Measurements from ENCODE around the gene HLA-DRB1. TPM values are rescaled to one million over a fixed set of nuclear protein-coding genes. Genes with fewer than 3 reads are reported as not detected.
"Not testable (repeated sequence)": the region's sequence is repeated elsewhere in the genome, so short reads cannot be mapped to it uniquely, and the experiment has no call there.

Gene HLA-DRB1
- total RNA-seq, 3 donors from 2014 or later (not counting 1 experiment from before 2014, with no cell fraction given), result 42.8 to 123 (median 53.9) TPM

DNA sequence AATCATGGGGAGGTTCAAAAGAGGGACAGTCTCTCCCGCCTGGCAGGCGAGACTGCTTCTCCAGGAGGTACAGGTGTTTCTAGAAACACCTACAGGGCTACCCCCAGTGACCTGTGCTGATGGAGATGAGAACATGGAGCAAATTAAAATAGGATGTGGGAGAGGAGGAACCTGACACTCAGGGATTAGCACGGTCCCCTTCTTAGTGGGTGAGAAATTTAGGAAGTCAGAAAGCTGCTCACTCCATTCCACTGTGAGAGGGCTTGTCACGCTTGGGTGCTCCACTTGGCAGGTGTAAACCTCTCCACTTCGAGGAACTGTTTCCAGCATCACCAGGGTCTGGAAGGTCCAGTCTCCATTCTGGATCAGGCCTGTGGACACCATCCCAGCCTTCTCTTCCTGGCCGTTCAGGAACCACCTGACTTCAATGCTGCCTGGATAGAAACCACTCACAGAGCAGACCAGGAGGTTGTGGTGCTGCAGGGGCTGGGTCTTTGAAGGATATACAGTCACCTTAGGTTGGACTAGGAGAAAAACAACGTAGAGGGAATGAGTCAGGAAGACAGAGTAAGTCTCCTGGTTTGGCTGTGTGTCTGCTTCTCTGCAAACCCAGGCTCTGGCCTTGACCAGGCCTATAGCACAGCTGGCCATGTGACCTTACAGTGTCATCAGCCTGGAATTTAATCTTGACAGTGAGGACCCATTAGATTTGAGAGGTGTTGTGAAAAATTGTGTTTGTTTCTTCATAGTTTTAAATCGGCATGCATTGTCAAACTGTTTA is 8.1 kb downstream of the HLA-DRB1 start:
- Histone ChIP-seq H3K4me1 (ENCODE audit: control insufficient read depth, insufficient read depth, low read length) (no peaks in the 10 kb centered on the region), H3K36me3 (ENCODE audit: control insufficient read depth, insufficient read depth, low read length) (no peaks in the 10 kb centered on the region), H3K4me3 (ENCODE audit: low read length) (no peak overlapping the region), H3K9me3 (ENCODE audit: control insufficient read depth, insufficient read depth, low read length) (no peaks in the 10 kb centered on the region), H3K27me3 (ENCODE audit: control insufficient read depth, insufficient read depth, low read length) (no peaks in the 10 kb centered on the region), H3K27ac (ENCODE audit: low read length) (no peak overlapping the region)
- Mint-ChIP-seq H3K27ac (no peak overlapping the region), H3K4me3 (no peak overlapping the region), H3K4me1 (peaks cover 43 to 58% of the 10 kb centered on the region in 2 donors), H3K36me3 (no peaks in the 10 kb centered on the region), H3K9me3 (no peaks in the 10 kb centered on the region), H3K27me3 (ENCODE audit: low read depth in 2 of 2) (peaks cover 0 to 3% of the 10 kb centered on the region in 2 donors)
- 41% methylated on average over 2 of the region's 8 CpGs for WGBS (ENCODE audit: insufficient coverage)
- intact Hi-C loops (cut with micrococcal nuclease), result no loop called here
- TF ChIP-seq, protein P1, sequence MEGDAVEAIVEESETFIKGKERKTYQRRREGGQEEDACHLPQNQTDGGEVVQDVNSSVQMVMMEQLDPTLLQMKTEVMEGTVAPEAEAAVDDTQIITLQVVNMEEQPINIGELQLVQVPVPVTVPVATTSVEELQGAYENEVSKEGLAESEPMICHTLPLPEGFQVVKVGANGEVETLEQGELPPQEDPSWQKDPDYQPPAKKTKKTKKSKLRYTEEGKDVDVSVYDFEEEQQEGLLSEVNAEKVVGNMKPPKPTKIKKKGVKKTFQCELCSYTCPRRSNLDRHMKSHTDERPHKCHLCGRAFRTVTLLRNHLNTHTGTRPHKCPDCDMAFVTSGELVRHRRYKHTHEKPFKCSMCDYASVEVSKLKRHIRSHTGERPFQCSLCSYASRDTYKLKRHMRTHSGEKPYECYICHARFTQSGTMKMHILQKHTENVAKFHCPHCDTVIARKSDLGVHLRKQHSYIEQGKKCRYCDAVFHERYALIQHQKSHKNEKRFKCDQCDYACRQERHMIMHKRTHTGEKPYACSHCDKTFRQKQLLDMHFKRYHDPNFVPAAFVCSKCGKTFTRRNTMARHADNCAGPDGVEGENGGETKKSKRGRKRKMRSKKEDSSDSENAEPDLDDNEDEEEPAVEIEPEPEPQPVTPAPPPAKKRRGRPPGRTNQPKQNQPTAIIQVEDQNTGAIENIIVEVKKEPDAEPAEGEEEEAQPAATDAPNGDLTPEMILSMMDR (IDR thresholded peaks at IDR 0.05), result no peak
- ATAC-seq (no peak), DNase-seq (no peak)

DNA sequence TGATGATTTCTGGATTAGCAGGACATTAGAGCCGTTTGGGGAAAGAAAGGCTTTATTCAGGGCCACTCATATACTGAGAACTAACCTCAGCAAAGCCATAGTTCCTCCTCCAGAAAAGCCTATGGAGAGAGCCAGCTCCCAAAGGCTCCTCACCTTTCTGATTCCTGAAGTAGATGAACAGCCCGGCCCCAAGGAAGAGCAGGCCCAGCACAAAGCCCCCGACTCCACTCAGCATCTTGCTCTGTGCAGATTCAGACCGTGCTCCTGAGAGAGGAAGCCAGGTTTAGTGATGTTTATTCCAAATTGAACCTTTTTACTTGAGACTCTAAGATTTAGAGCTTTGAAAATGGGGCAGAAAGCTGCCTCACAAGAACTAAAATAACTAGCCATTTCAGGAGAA is 9.1 kb downstream of the HLA-DRB1 start:
- H3K4me3 Mint-ChIP-seq, result peak overlapping the region; percentile 9
- DNase-seq (no peak), ATAC-seq (no peak)
- Histone ChIP-seq H3K9me3 (ENCODE audit: control insufficient read depth, insufficient read depth, low read length) (no peaks in the 10 kb centered on the region), H3K27ac (ENCODE audit: low read length) (no peak overlapping the region), H3K4me3 (ENCODE audit: low read length) (no peak overlapping the region), H3K27me3 (ENCODE audit: control insufficient read depth, insufficient read depth, low read length) (no peaks in the 10 kb centered on the region), H3K36me3 (ENCODE audit: control insufficient read depth, insufficient read depth, low read length) (no peaks in the 10 kb centered on the region), H3K4me1 (ENCODE audit: control insufficient read depth, insufficient read depth, low read length) (no peaks in the 10 kb centered on the region)
- WGBS (ENCODE audit: insufficient coverage), result 85% methylated on average over 4 of the region's 4 CpGs
- no peaks in the 10 kb centered on the region for H3K27me3 Mint-ChIP-seq (ENCODE audit: low read depth in 2 of 2)
- intact Hi-C loops (cut with micrococcal nuclease), result no loop called here
- TF ChIP-seq, protein P1 (IDR thresholded peaks at IDR 0.05), result no peak
- no peaks in the 10 kb centered on the region for H3K36me3 Mint-ChIP-seq
- H3K27ac Mint-ChIP-seq, result peak overlapping the region in 1 of 2 donors; percentile 25
- H3K9me3 Mint-ChIP-seq, result no peaks in the 10 kb centered on the region
- H3K4me1 Mint-ChIP-seq, result peaks cover 43 to 52% of the 10 kb centered on the region in 2 donors

DNA sequence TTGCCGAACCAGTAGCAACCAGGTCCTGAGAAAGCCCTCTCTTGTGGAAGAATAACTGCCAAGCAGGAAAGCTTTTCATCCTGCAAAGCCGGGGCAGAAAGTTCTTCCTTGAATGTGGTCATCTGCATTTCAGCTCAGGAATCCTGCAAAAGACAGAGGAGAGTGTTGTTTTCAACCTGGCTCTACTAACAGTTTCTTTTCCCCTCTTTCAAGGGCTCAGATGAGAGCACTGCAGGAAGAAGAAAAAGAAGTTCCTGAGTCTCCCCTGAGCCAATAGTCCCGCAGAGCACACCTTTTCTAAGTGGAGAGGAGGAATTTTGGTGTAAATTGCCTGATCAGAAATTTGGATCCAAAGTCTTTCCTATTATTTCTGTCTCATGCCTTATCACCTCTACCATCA is 10.7 kb downstream of the HLA-DRB1 start:
- Histone ChIP-seq H3K4me3 (ENCODE audit: low read length) (no peak overlapping the region), H3K9me3 (ENCODE audit: control insufficient read depth, insufficient read depth, low read length) (no peaks in the 10 kb centered on the region), H3K36me3 (ENCODE audit: control insufficient read depth, insufficient read depth, low read length) (no peaks in the 10 kb centered on the region), H3K27ac (ENCODE audit: low read length) (no peak overlapping the region), H3K27me3 (ENCODE audit: control insufficient read depth, insufficient read depth, low read length) (no peaks in the 10 kb centered on the region), H3K4me1 (ENCODE audit: control insufficient read depth, insufficient read depth, low read length) (no peaks in the 10 kb centered on the region)
- H3K9me3 Mint-ChIP-seq, result no peaks in the 10 kb centered on the region
- TF ChIP-seq, protein P1 (IDR thresholded peaks at IDR 0.05), result no peak
- WGBS (ENCODE audit: insufficient coverage), result 0% methylated on average over 2 of the region's 3 CpGs
- H3K4me1 Mint-ChIP-seq, result peaks cover 29 to 36% of the 10 kb centered on the region in 2 donors
- ATAC-seq (no peak), DNase-seq (no peak)
- H3K4me3 Mint-ChIP-seq, result peak overlapping the region; percentile 42
- H3K27me3 Mint-ChIP-seq (ENCODE audit: low read depth in 2 of 2), result no peaks in the 10 kb centered on the region
- H3K27ac Mint-ChIP-seq, result peak overlapping the region in 1 of 2 donors; percentile 49
- intact Hi-C loops (cut with micrococcal nuclease), result no loop called here
- H3K36me3 Mint-ChIP-seq, result no peaks in the 10 kb centered on the region

DNA sequence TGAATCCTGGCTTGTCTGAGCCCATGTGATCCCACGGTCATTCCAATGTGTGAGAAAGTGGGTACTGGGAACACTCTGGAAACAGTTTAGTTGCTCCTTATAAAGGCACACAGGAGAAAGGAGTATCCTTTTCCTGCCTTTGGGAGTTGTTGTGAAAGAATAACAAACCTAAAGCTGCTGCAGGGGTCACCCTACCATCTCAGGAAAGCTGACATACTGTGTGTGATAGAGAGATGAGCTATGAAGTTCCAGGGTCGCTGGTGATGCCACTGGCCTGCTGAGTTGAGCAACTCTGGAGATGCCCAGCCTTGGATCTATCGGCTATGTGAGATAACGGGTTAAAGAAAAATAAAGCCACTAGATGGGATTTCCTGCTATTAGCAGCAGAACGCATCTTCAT is 12.2 kb downstream of the HLA-DRB1 start:
- H3K36me3 Mint-ChIP-seq; H3K36me3 ChIP-seq (ENCODE audit: control insufficient read depth, insufficient read depth, low read length); H3K27me3 ChIP-seq (ENCODE audit: control insufficient read depth, insufficient read depth, low read length); H3K27ac ChIP-seq (ENCODE audit: low read length); ATAC-seq; intact Hi-C loops (cut with micrococcal nuclease); H3K4me3 Mint-ChIP-seq; DNase-seq; H3K4me3 ChIP-seq (ENCODE audit: low read length); H3K27ac Mint-ChIP-seq; H3K9me3 ChIP-seq (ENCODE audit: control insufficient read depth, insufficient read depth, low read length); H3K4me1 ChIP-seq (ENCODE audit: control insufficient read depth, insufficient read depth, low read length); H3K27me3 Mint-ChIP-seq (ENCODE audit: low read depth in 2 of 2); H3K9me3 Mint-ChIP-seq: not testable (repeated sequence)
- 16% methylated on average over 5 of the region's 5 CpGs for WGBS (ENCODE audit: insufficient coverage)
- H3K4me1 Mint-ChIP-seq, result peaks cover 22 to 29% of the 10 kb centered on the region in 2 donors

Measured in natural killer cell (primary cell).